ENCODE data around the gene MDP1.

The MDP1 gene

GRCh38 chr14:24234095-24235005 is 18.5 kb upstream of the MDP1 start:
- no peak for TF ChIP-seq CTCF (conservative IDR thresholded peaks at IDR 0.05)
- no peak overlapping the region; the same call in 1 of the 2 replicates for H3K27ac ChIP-seq

GRCh38 chr14:24233538-24233866 is 17.6 kb upstream of the MDP1 start:
- no peak for TF ChIP-seq CTCF (conservative IDR thresholded peaks at IDR 0.05)
- peak overlapping the region; percentile 85 for H3K27ac ChIP-seq

GRCh38 chr14:24232645-24233537 is 17.0 kb upstream of the MDP1 start, which contains the start of gene GMPR2:
Gene GMPR2, plus strand, starts transcription at chr14:24232929. Its CDS starts 325 bp downstream, at chr14:24233254.
- H3K27ac ChIP-seq, result peak within 1 kb of the TSS; percentile 85
- TF ChIP-seq CTCF (conservative IDR thresholded peaks at IDR 0.05), result no peak

- TF ChIP-seq CTCF (conservative IDR thresholded peaks at IDR 0.05), result no peak
- H3K27ac ChIP-seq, result peak within 1 kb of the TSS; percentile 85
Measured at GRCh38 chr14:24232121-24232644, 16.3 kb upstream of the MDP1 start, which contains the start of gene NEDD8. Gene NEDD8, minus strand, starts transcription at chr14:24232367. Its CDS starts 100 bp downstream, at chr14:24232267.

GRCh38 chr14:24231263-24232120 is 15.6 kb upstream of the MDP1 start:
- H3K27ac ChIP-seq, result peak overlapping the region; percentile 85
- TF ChIP-seq CTCF (conservative IDR thresholded peaks at IDR 0.05), result no peak

- TF ChIP-seq CTCF (conservative IDR thresholded peaks at IDR 0.05), result no peak
- H3K27ac ChIP-seq, result no peak overlapping the region
Measured at GRCh38 chr14:24228902-24229301, 13.0 kb upstream of the MDP1 start.
